Stimulated activated naive CD8-positive, alpha-beta T cell treated with anti-CD3 and anti-CD28 coated beads, Interleukin-15, amount 100 ng/mL, for 72 hours (primary cell): ENCODE results near the gene CNKSR1.

Experiments
- ATAC-seq: fragments of 150-1000 bp; cut with Tn5 transposase; 2 replicates; pipeline ENCODE4 v1.10.0; 2021; ENCODE audit warnings: mild to moderate bottlenecking, moderate library complexity
- DNase-seq, 2 donors: peaks; one replicate each; pipeline ENCODE4 v3.0.0; 2021 to 2022
- H3K27ac Mint-ChIP-seq, 2 donors: one replicate each; pipeline ENCODE4 v1.8.0; 2022; ENCODE audit warnings: mild to moderate bottlenecking in 2 of 2, mixed read lengths in 2 of 2, moderate library complexity in 2 of 2
- H3K27me3 Mint-ChIP-seq: one replicate; pipeline ENCODE4 v1.8.0; 2022; ENCODE audit warnings: mixed read lengths
- H3K4me1 Mint-ChIP-seq: one replicate; pipeline ENCODE4 v1.8.0; 2022; ENCODE audit warnings: mild to moderate bottlenecking, mixed read lengths
- H3K4me3 Mint-ChIP-seq, 2 donors: one replicate each; pipeline ENCODE4 v1.8.0; 2022; ENCODE audit warnings: mild to moderate bottlenecking in 2 of 2, mixed read lengths in 2 of 2, moderate library complexity in 1 of 2
- H3K9me3 Mint-ChIP-seq, 2 donors: one replicate each; pipeline ENCODE4 v1.8.0; 2022; ENCODE audit warnings: mixed read lengths in 2 of 2

Gene CNKSR1

DNA sequence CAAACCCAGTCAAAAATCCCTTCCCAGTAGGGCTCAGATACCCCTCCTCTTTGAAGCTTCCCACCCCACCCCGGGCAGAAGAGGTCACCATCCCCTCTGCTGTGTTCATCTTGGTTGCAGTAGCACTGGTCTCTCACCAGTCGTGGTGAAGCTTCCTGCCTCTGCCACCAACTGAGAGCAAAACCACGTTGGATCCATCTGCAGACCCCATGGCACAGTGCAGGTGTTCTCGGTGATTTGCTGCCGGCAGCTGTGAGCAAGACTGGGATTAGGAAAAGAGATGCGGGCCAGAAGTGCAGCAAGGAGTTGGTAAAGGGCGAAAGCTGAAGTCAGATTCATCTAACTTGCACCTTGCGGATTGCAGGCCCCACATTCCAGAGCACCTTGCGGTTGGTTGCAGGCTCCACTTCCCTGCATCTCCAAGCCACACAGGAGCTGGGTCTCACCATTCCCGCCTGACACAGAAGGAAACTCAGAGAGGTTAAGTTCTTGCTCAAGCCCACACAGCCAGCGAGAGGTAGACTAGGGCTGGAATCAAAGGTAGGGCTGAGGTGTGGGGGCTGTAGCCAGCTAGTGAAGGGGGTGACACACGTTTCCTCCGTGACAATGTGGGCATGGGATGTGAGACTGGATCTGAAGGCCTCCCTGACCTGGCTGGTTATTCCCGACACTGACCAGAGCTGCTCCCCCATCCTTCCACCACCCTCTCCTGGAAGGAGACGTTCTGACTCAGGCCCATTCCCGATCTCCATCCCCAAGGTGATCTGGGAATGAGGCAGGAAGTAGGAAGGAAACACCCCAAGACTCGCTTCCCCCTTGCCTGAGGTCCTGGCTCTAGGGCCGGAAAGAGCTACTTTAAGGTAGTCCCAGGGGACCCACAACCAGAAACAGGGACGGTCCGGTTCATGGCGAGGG, 21.7 kb upstream of the CNKSR1 start:
- H3K9me3 Mint-ChIP-seq = no peaks in the 10 kb centered on the region
- no peak overlapping the region for H3K4me3 Mint-ChIP-seq
- DNase-seq (no peak), ATAC-seq (no peak)
- no peak overlapping the region for H3K27ac Mint-ChIP-seq
- H3K27me3 Mint-ChIP-seq = peaks cover 53% of the 10 kb centered on the region
- H3K4me1 Mint-ChIP-seq = no peaks in the 10 kb centered on the region

GRCh38 chr1:26156285-26157038, 20.8 kb upstream of the CNKSR1 start:
- Mint-ChIP-seq H3K4me1 (no peaks in the 10 kb centered on the region), H3K9me3 (no peaks in the 10 kb centered on the region), H3K4me3 (no peak overlapping the region), H3K27ac (no peak overlapping the region), H3K27me3 (peaks cover 61% of the 10 kb centered on the region)
- DNase-seq = no peak
- no peak for ATAC-seq

- H3K9me3 Mint-ChIP-seq = no peaks in the 10 kb centered on the region
- H3K4me1 Mint-ChIP-seq = peaks cover 6% of the 10 kb centered on the region
- H3K27ac Mint-ChIP-seq = no peak overlapping the region
- H3K4me3 Mint-ChIP-seq = no peak overlapping the region
- ATAC-seq (no peak), DNase-seq (no peak)
- peaks cover 78% of the 10 kb centered on the region for H3K27me3 Mint-ChIP-seq
These were observed 18.9 kb upstream of the CNKSR1 start for GRCh38 chr1:26158271-26158907.

- no peaks in the 10 kb centered on the region for H3K9me3 Mint-ChIP-seq
- H3K27ac Mint-ChIP-seq = no peak within 1 kb of the TSS
- no peak for DNase-seq
- no peak for ATAC-seq
- no peak within 1 kb of the TSS for H3K4me3 Mint-ChIP-seq
- peaks cover 84% of the 10 kb centered on the region for H3K27me3 Mint-ChIP-seq
- peaks cover 6% of the 10 kb centered on the region for H3K4me1 Mint-ChIP-seq
These were observed 18.2 kb upstream of the CNKSR1 start, which contains the start of gene FAM110D for GRCh38 chr1:26158908-26159742. FAM110D (plus strand) TSS chr1:26159079; CDS start chr1:26161292, 2,213 bp downstream.

- DNase-seq (no peak), ATAC-seq (no peak)
- H3K4me1 Mint-ChIP-seq = peaks cover 10% of the 10 kb centered on the region
- no peaks in the 10 kb centered on the region for H3K9me3 Mint-ChIP-seq
- H3K4me3 Mint-ChIP-seq = no peak overlapping the region
- H3K27me3 Mint-ChIP-seq = peaks cover 85% of the 10 kb centered on the region
- no peak overlapping the region for H3K27ac Mint-ChIP-seq
These were observed 17.6 kb upstream of the CNKSR1 start for GRCh38 chr1:26159743-26160039.

DNA sequence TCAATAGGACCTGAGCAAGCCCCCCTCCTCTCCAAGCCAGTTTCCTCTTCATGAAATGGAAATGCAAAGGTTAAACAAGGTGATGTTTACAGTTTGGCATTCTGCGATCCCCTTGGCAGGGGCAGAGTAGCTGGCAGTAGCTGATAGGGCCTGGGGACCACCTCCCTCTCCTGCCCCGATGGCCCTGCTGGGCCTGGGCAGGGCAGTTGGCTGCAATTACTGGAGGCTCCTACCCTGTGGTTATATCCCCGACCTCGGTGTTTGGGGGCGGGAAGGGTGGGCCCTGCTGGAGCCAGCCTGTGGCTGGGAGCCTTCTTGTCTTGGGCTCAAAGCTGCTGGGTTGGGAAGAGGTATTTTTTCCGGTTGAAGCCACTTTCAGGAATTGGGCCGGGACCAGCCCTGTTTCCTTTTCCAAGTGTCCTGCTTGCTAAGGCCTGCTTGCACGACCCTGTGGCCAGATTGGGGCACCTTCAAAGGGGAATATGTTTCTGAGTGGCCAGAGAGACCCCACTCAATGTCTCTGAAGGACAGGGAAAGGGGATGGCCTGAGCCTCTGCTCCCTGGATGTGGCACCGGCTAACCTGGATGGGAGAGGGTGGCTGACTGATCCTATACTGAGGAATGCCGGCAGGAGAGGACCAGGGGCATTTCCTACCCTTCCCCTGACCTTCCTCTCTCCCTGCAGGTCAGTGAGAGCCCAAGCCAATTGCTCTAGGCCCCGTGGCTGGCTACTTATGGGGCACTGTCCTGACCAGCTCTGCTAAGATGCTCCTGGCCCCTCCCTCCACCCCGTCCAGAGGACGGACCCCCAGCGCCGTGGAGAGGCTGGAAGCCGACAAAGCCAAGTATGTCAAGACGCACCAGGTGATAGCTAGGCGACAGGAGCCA, 16.5 kb upstream of the CNKSR1 start:
- Mint-ChIP-seq H3K4me3 (peak overlapping the region; percentile 6 to 59), H3K27ac (no peak overlapping the region), H3K27me3 (peaks cover 85% of the 10 kb centered on the region), H3K9me3 (no peaks in the 10 kb centered on the region), H3K4me1 (peaks cover 20% of the 10 kb centered on the region)
- ATAC-seq (no peak), DNase-seq (no peak)

DNA sequence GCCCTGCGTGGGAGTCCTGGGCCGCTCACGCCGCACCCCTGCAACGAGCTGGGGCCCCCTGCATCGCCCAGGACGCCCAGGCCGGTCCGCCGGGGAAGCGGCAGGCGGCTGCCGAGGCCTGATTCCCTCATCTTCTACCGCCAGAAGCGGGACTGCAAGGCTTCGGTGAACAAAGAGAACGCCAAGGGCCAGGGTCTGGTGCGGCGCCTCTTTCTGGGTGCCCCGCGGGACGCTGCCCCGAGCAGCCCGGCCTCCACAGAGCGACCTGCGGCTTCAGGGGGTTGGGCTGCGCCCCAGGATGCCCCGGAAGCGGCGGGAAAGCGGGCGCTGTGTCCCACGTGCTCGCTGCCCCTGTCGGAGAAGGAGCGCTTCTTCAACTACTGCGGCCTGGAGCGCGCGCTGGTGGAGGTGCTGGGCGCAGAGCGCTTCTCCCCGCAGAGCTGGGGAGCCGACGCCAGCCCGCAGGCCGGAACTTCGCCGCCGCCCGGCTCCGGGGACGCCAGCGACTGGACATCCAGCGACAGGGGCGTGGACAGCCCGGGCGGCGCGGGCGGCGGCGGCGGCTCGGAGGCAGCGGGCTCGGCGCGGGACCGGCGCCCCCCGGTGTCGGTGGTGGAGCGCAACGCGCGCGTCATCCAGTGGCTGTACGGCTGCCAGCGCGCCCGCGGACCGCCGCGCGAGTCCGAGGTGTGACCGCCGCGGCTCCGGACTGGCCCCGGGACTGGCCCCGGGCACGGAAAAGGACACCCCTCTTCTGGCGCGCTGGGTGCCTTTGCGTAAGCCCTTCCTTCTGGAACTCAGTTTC, 15.7 kb upstream of the CNKSR1 start:
- DNase-seq (peak; percentile 52 to 53), ATAC-seq (peak; percentile 64)
- peaks cover 26% of the 10 kb centered on the region for H3K4me1 Mint-ChIP-seq
- H3K4me3 Mint-ChIP-seq = peak overlapping the region; percentile 68 to 79
- H3K27me3 Mint-ChIP-seq = peaks cover 76% of the 10 kb centered on the region
- H3K27ac Mint-ChIP-seq = no peak overlapping the region
- H3K9me3 Mint-ChIP-seq = no peaks in the 10 kb centered on the region

DNA sequence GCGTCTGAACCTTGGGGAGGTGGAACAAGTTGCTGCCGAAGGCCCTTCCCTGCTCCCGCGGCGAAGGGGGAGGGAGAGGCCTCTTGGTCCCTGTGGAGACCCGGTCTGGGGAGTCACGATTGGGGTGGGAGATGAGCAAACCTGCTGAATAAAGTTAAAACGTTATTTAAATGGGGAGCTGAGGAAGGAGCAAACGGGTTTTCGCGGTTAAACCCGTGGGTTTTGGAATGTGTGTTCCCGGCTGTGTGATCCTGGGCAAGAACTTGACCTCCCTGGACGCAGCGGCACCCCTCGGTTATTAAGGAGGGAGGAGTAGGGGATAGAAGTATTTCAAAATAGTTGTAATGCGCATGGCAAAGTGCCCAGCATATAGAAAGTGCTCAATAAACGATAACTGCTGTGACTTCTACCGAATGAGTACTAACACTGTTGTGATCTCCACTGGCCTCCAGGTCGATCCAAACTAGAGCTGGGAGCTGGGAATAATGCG, 15.0 kb upstream of the CNKSR1 start:
- no peak overlapping the region for H3K27ac Mint-ChIP-seq
- no peak for ATAC-seq
- no peak for DNase-seq
- no peaks in the 10 kb centered on the region for H3K9me3 Mint-ChIP-seq
- peaks cover 31% of the 10 kb centered on the region for H3K4me1 Mint-ChIP-seq
- H3K4me3 Mint-ChIP-seq = peak overlapping the region; percentile 68 to 79
- peaks cover 72% of the 10 kb centered on the region for H3K27me3 Mint-ChIP-seq

- Mint-ChIP-seq H3K27me3 (peaks cover 60% of the 10 kb centered on the region), H3K9me3 (no peaks in the 10 kb centered on the region), H3K4me3 (peak overlapping the region; percentile 29 to 56), H3K4me1 (peaks cover 31% of the 10 kb centered on the region), H3K27ac (no peak overlapping the region)
- DNase-seq (no peak), ATAC-seq (no peak)
These were observed 13.6 kb upstream of the CNKSR1 start for GRCh38 chr1:26163684-26164035.

DNA sequence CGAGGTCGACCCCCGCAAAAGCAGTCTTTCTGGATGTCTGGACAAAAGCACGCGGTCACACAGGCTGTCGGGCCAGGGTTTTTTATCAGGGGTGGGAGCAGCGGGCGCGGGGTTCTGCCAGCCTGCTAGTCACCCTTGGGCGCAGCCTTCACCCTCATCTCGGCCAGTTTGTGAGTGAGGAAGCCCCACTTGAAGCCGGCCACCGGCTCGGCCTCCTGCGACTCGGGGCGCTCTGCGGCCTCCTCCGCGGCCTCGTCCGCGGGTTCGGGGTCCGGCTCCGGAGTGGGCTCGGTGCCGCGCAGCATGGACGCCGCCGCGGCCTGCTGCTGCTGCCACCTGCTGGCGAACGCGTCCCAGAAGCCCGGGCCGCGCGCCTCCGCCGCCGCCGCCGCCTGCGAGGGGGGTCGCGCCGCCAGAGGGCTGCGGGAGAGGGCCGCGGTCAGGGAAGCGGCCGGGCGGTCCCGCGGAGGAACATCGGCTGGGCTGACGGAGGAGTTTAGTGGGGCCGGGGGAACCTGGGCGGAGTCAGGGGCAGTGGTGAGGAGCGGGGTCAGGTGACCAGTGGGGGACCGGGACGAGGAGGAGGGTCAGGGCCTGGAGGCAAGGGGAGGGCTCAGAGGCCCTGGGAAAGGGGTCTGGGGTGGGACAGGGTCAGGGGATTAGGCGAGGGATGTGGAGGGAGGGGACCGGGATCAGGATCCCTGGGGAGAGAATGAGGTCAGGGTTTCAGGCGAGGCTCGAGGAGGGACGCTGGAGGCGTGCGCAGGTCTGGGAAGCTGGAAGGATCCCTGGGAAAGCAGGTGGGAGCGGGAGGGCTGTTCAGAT, 13.0 kb upstream of the CNKSR1 start:
- H3K27ac Mint-ChIP-seq = peak overlapping the region in 1 of 2 donors; percentile 38
- H3K9me3 Mint-ChIP-seq = no peaks in the 10 kb centered on the region
- H3K4me3 Mint-ChIP-seq = peak overlapping the region; percentile 45 to 67
- peaks cover 31% of the 10 kb centered on the region for H3K4me1 Mint-ChIP-seq
- peak; percentile 52 to 69 for DNase-seq
- peak; percentile 65 for ATAC-seq
- peaks cover 55% of the 10 kb centered on the region for H3K27me3 Mint-ChIP-seq

GRCh38 chr1:26164861-26165842, 12.1 kb upstream of the CNKSR1 start:
- Mint-ChIP-seq H3K9me3 (no peaks in the 10 kb centered on the region), H3K27me3 (peaks cover 46% of the 10 kb centered on the region), H3K4me1 (peaks cover 32% of the 10 kb centered on the region), H3K4me3 (peak overlapping the region; percentile 45 to 67), H3K27ac (no peak overlapping the region)
- DNase-seq = no peak
- ATAC-seq = no peak

DNA sequence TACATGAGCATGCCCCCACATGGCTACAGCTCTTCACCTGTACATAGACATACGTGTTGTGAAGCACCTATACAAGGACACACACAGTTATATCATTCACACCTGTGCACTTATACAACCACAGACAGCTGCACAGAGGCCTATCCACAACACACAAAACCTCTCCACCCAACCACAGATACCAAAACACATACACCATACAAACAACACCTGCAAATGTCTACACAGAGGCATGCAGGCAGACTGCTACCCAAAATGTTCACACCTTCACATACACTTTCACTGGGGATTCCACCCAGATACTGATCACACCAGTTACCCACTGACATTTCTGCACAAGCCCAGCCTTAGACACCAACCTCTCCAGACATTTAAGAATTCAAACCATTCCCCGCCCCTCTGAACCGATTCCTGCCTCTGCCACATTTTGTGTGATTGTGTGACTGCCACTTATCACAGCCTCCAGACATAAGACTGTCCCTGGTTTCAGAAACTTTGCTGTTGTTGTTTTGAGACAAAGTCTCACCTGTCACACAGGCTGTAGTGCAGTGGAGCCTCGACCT, 10.5 kb upstream of the CNKSR1 start:
- peaks cover 49% of the 10 kb centered on the region for H3K4me1 Mint-ChIP-seq
- peak; percentile 4 for ATAC-seq
- H3K4me3 Mint-ChIP-seq = no peak overlapping the region
- peaks cover 34% of the 10 kb centered on the region for H3K27me3 Mint-ChIP-seq
- H3K9me3 Mint-ChIP-seq = no peaks in the 10 kb centered on the region
- no peak for DNase-seq
- no peak overlapping the region for H3K27ac Mint-ChIP-seq
